ENCODE data around the gene PRPH2. TPM values are rescaled to one million over a fixed set of nuclear protein-coding genes. Genes with fewer than 3 reads are reported as not detected.
A peak's percentile ranks its signal among the peaks of the same experiment; 100 is the strongest.

PRPH2 gene
- total RNA-seq, 2 donors from 2014 or later, result 0.27 to 3.3 TPM

DNA sequence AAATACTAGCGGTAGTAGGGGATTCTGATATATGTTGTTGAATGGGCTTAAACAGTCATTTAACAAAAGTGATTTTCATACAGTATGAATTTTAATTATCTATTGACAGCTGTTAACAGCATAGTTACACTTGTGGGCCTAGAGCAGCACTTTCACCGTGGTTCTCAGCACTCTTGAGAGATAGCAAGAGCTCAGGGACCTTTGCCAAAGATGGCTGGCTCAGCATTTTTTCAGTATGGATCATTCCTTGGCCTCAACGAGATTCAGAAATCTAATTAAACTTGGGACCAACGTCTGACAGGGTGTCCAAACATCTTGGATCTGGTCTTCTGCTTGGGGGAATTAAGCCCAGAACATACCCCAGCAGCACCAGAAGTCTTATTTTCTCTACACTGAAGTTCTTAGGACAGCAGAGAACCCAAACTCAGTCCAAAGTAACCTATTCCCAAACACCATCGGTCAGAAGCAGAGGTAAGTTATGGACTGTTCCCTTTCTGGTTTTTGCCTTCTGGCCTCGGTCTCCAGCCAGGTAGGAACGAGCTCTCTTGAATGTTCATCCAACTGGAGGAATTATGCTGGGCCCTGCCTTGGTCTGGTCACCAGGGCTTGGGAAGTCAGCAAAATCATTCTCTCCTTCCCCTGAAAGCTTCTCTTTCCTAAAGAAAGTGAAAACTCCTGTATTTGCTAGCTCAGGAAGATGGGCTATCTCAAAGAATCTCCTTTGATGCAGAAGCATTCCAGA is 25.7 kb downstream of the PRPH2 start:
- no peak for DNase-seq (ENCODE audit: low spot score)
- H3K9me3 ChIP-seq, result no peaks in the 10 kb centered on the region
- H3K4me1 ChIP-seq (replicated peaks), result no peaks in the 10 kb centered on the region
- no peaks in the 10 kb centered on the region for H3K27me3 ChIP-seq (replicated peaks; ENCODE audit: insufficient read depth)
- WGBS, result 60% methylated on average over 7 of the region's 7 CpGs
- intact Hi-C loops (cut with DNase I), result no loop called here
- no peak overlapping the region for H3K27ac ChIP-seq
- no peak overlapping the region for H3K4me3 ChIP-seq
- TF ChIP-seq, protein P1, sequence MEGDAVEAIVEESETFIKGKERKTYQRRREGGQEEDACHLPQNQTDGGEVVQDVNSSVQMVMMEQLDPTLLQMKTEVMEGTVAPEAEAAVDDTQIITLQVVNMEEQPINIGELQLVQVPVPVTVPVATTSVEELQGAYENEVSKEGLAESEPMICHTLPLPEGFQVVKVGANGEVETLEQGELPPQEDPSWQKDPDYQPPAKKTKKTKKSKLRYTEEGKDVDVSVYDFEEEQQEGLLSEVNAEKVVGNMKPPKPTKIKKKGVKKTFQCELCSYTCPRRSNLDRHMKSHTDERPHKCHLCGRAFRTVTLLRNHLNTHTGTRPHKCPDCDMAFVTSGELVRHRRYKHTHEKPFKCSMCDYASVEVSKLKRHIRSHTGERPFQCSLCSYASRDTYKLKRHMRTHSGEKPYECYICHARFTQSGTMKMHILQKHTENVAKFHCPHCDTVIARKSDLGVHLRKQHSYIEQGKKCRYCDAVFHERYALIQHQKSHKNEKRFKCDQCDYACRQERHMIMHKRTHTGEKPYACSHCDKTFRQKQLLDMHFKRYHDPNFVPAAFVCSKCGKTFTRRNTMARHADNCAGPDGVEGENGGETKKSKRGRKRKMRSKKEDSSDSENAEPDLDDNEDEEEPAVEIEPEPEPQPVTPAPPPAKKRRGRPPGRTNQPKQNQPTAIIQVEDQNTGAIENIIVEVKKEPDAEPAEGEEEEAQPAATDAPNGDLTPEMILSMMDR (IDR thresholded peaks at IDR 0.05), result no peak
- TF ChIP-seq POLR2A (IDR thresholded peaks at IDR 0.05), result no peak
- H3K36me3 ChIP-seq, result no peaks in the 10 kb centered on the region

DNA sequence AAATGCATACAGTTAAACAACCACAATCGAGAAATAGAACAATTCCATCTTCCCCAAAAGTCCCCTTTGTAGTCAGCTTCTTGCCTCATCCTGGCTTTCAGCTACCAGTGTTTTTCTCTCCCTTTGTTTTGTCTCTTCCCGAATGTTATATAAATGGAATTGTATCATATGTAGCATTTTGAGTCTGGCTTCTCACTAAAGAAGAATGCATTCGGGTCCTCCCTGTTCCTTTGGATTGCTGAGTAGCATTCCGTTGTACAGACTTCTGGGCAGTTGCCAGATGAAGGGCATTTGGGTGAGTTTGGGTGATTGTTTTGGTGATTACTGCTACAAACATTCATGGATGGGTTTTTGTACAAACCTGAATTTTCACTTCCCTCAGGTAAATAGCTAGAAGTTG is 27.8 kb downstream of the PRPH2 start:
- Histone ChIP-seq H3K36me3 (peaks cover 0 to 3% of the 10 kb centered on the region in 2 donors), H3K4me1 (replicated peaks) (no peaks in the 10 kb centered on the region), H3K27ac (no peak overlapping the region), H3K4me3 (no peak overlapping the region), H3K27me3 (replicated peaks; ENCODE audit: insufficient read depth) (no peaks in the 10 kb centered on the region), H3K9me3 (no peaks in the 10 kb centered on the region)
- 50% methylated on average over 4 of the region's 4 CpGs for WGBS
- intact Hi-C loops (cut with DNase I), result no loop called here
- TF ChIP-seq POLR2A (IDR thresholded peaks at IDR 0.05) (no peak), POLR2AphosphoS5 (IDR thresholded peaks at IDR 0.05) (no peak)
- TF ChIP-seq, protein P1 (IDR thresholded peaks at IDR 0.05), result no peak
- DNase-seq (ENCODE audit: low spot score), result no peak

DNA sequence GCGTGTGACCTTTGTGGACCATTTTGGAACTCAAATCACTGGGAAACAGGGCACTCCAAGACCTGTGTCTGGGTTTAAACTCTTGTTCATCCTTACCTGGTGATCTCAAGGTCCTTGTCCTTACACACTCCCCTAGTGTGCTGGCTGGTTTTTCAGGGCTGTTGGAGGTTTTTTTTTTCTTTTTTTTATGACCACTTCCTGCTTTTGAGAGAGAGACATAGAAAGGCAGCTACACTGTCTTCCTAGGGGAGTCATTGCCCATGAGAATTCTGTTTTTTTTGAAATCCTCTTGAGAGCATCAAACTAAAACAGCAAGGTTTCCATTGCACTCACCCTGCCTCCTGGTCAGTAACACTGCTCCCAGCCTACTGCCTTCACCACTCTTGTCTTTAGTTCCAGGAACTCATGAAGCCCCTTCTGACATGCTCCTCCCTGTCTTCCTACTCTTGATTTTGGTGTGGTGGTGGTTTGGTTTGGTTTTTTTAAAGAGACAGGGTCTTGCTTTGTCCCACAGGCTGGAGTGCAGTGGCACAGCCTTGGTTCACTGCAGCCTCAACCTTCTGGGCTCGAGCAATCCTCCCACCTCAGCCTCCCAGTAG is 28.6 kb downstream of the PRPH2 start:
- intact Hi-C loops (cut with DNase I), result no loop called here
- TF ChIP-seq POLR2A (IDR thresholded peaks at IDR 0.05), result no peak
- TF ChIP-seq, protein P1 (IDR thresholded peaks at IDR 0.05), result no peak
- no peak for TF ChIP-seq POLR2AphosphoS5 (IDR thresholded peaks at IDR 0.05)
- Histone ChIP-seq H3K36me3 (peaks cover 2 to 7% of the 10 kb centered on the region in 2 donors), H3K27ac (peak overlapping the region in 1 of 2 donors; percentile 33), H3K9me3 (no peaks in the 10 kb centered on the region), H3K27me3 (replicated peaks; ENCODE audit: insufficient read depth) (no peaks in the 10 kb centered on the region), H3K4me1 (replicated peaks) (no peaks in the 10 kb centered on the region), H3K4me3 (no peak overlapping the region)
- WGBS, result 94% methylated on average over 2 of the region's 2 CpGs
- DNase-seq (ENCODE audit: low spot score), result no peak

DNA sequence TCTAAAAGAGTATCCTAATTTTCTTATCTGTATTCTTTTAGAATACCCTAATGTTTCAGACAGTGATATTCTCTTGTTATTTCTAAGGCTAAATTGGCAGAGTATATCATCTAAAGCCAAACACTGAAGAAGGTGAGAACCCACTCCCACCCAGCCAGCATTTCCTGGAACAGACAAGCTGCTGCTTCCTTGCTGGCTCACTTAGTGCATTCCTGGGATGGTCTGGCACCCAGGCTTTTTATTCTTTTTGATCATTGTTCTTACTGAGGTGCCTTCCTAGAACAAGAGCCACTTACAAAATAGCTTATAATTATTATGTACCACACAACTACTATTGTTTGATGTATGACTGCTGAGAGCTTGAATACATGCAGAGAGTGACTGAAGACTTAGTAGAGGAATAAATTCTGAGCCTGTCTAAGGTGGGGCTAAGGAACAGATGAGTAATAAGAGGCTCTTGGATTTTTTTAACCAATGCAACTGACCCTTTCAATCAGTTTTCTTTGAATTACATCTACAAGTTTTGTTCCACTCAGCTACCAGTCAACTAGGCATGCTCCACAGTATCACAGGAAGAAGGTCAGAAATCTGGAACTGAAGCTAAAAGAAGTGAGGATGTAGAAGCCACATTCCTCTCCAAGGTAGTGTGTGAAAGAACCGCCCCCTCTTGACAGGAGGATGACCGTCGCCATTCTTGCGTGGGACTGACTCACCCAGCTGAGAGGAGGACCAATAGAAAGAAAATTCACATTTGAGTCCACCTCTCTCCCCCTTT is 30.1 kb downstream of the PRPH2 start:
- DNase-seq (ENCODE audit: low spot score), result peak; percentile 61
- Histone ChIP-seq H3K9me3 (no peaks in the 10 kb centered on the region), H3K36me3 (peaks cover 2 to 7% of the 10 kb centered on the region in 2 donors), H3K27me3 (replicated peaks; ENCODE audit: insufficient read depth) (no peaks in the 10 kb centered on the region), H3K4me1 (replicated peaks) (no peaks in the 10 kb centered on the region), H3K27ac (peak overlapping the region; percentile 33 to 38), H3K4me3 (no peak overlapping the region)
- TF ChIP-seq POLR2AphosphoS5 (IDR thresholded peaks at IDR 0.05), result peak; percentile 52
- TF ChIP-seq, protein P1 (IDR thresholded peaks at IDR 0.05), result no peak
- intact Hi-C loops (cut with DNase I), result no loop called here
- WGBS, result 29% methylated on average over 4 of the region's 4 CpGs
